ENCODE results near the gene S100A9.
"Not testable (repeated sequence)": the region's sequence is repeated elsewhere in the genome, so short reads cannot be mapped to it uniquely, and the experiment has no call there.

The S100A9 gene

GRCh38 chr1:153345187-153346076 is 12.2 kb upstream of the S100A9 start:
- no peak for DNase-seq

- no peak for DNase-seq
Observed at GRCh38 chr1:153346077-153346723, 11.5 kb upstream of the S100A9 start.

- not testable (repeated sequence) for DNase-seq
Observed at GRCh38 chr1:153347049-153347448, 10.6 kb upstream of the S100A9 start.

- no peak for DNase-seq
Observed at GRCh38 chr1:153347856-153348255, 9.8 kb upstream of the S100A9 start.

- DNase-seq = no peak
Observed at GRCh38 chr1:153348511-153349362, 8.9 kb upstream of the S100A9 start, which contains the start of gene PGLYRP4. PGLYRP4 (minus strand) TSS chr1:153348841; CDS start chr1:153347932, 909 bp downstream.

GRCh38 chr1:153349363-153350320 is 8.0 kb upstream of the S100A9 start:
- no peak for DNase-seq

GRCh38 chr1:153350321-153350957 is 7.2 kb upstream of the S100A9 start:
- no peak for DNase-seq

- DNase-seq = peak; percentile 81
Observed at GRCh38 chr1:153352523-153352922, 5.1 kb upstream of the S100A9 start.

- DNase-seq = no peak
Observed at GRCh38 chr1:153353226-153353947, 4.3 kb upstream of the S100A9 start.

- DNase-seq = no peak
Observed at GRCh38 chr1:153354515-153355193, 3.0 kb upstream of the S100A9 start.

GRCh38 chr1:153355445-153356071 is 2.1 kb upstream of the S100A9 start:
- DNase-seq = peak; percentile 89

GRCh38 chr1:153356392-153357075 is 1.1 kb upstream of the S100A9 start:
- DNase-seq = no peak

- DNase-seq = peak; percentile 94
Observed at GRCh38 chr1:153357076-153357852, 390 bp upstream of the S100A9 start.

GRCh38 chr1:153358691-153358975 is 979 bp downstream of the S100A9 start:
- no peak for DNase-seq

GRCh38 chr1:153359241-153359640 is 1.6 kb downstream of the S100A9 start:
- no peak for DNase-seq

GRCh38 chr1:153360190-153360589 is 2.5 kb downstream of the S100A9 start:
- DNase-seq = peak; percentile 71

GRCh38 chr1:153360592-153361479 is 3.2 kb downstream of the S100A9 start:
- DNase-seq = no peak
